GM12865 (cell line): ENCODE measurements around the gene TMEM132C.

Source experiments
- DNase-seq: peaks from one replicate; pipeline ENCODE4 v3.0.0; 2010; ENCODE audit warnings: low read depth
- H3K4me3 ChIP-seq: 2 replicates; pipeline ENCODE4 v1.5.1; 2011; ENCODE audit warnings: mild to moderate bottlenecking, low read depth, low read length, control low read depth
- CTCF ChIP-seq: IDR thresholded peaks from 2 replicates; pipeline ENCODE4 v1.5.1; 2011; ENCODE audit warnings: low read length, control low read depth, low read depth, inconsistent platforms; ENCODE audit not compliant: insufficient read depth; ENCODE audit errors: missing control alignments

The TMEM132C gene

GRCh38 chr12:128337071-128337345, 70.0 kb downstream of the TMEM132C start:
- no peak overlapping the region for H3K4me3 ChIP-seq
- DNase-seq: no peak
- no peak for TF ChIP-seq CTCF

- DNase-seq: no peak
Observed at GRCh38 chr12:128337431-128338170, 70.6 kb downstream of the TMEM132C start.

GRCh38 chr12:128338386-128339125, 71.6 kb downstream of the TMEM132C start:
- TF ChIP-seq CTCF: no peak
- no peak overlapping the region for H3K4me3 ChIP-seq
- no peak for DNase-seq

More at GRCh38 chr12:128337431-128338170, 70.6 kb downstream of the TMEM132C start:
- H3K4me3 ChIP-seq: no peak overlapping the region
- TF ChIP-seq CTCF: no peak

- H3K4me3 ChIP-seq: no peak overlapping the region
- no peak for TF ChIP-seq CTCF
- DNase-seq: no peak
Observed at GRCh38 chr12:128339126-128339520, 72.2 kb downstream of the TMEM132C start.

GRCh38 chr12:128339631-128340030, 72.7 kb downstream of the TMEM132C start:
- no peak for TF ChIP-seq CTCF
- no peak for DNase-seq
- no peak overlapping the region for H3K4me3 ChIP-seq

GRCh38 chr12:128353301-128353700, 86.3 kb downstream of the TMEM132C start:
- TF ChIP-seq CTCF: no peak
- DNase-seq: no peak
- no peak overlapping the region for H3K4me3 ChIP-seq
